ENCODE measurements around the gene ABCC12.

The ABCC12 gene

GRCh38 chr16:48114410-48114809 lies 41.4 kb downstream of the ABCC12 start:
- Histone ChIP-seq H4K12ac (ENCODE audit: low read depth, low read length) (no peak overlapping the region), H3K14ac (ENCODE audit: low read length) (no peak overlapping the region), H3K9ac (ENCODE audit: low read length) (no peak overlapping the region), H3K79me1 (ENCODE audit: low read length) (no peaks in the 10 kb centered on the region), H3K23ac (ENCODE audit: low read length) (no peak overlapping the region), H3K36me3 (ENCODE audit: control insufficient read depth in 1 of 2, insufficient read depth in 2 of 2, low read length in 2 of 2) (no peaks in the 10 kb centered on the region), H3K4ac (ENCODE audit: low read depth, low read length) (no peak overlapping the region), H3K9me3 (ENCODE audit: insufficient read depth, low read depth, low read length) (no peaks in the 10 kb centered on the region), H3K18ac (ENCODE audit: low read length) (no peak overlapping the region), H3K79me2 (ENCODE audit: control insufficient read depth, insufficient read depth, low read length, poor library complexity) (no peaks in the 10 kb centered on the region), H2AFZ (ENCODE audit: insufficient read depth, low read length, poor library complexity) (no peak overlapping the region), H3K27me3 (ENCODE audit: insufficient read depth, low read length) (no peaks in the 10 kb centered on the region), H2AK5ac (ENCODE audit: low read length) (no peak overlapping the region), H2BK12ac (ENCODE audit: low read length) (no peak overlapping the region), H3K4me3 (ENCODE audit: low read depth, low read length) (no peak overlapping the region), H3K27ac (ENCODE audit: low read depth, low read length) (no peak overlapping the region), H3K4me2 (ENCODE audit: low read length) (no peak overlapping the region), H2BK120ac (ENCODE audit: insufficient read depth, low read length, poor library complexity) (no peak overlapping the region), H4K8ac (ENCODE audit: low read depth, low read length) (no peak overlapping the region), H2BK5ac (ENCODE audit: low read depth, low read length, poor library complexity) (no peak overlapping the region), H4K91ac (ENCODE audit: low read depth, low read length) (no peak overlapping the region), H3K4me1 (ENCODE audit: control insufficient read depth in 1 of 2, insufficient read depth in 2 of 2, low read length in 2 of 2) (no peaks in the 10 kb centered on the region)
- no peak for DNase-seq
- WGBS (ENCODE audit: extremely low coverage, insufficient coverage, insufficient read length), result no CpG with 5 or more reads among the region's 7 CpGs

GRCh38 chr16:48113471-48113870 lies 42.3 kb downstream of the ABCC12 start:
- Histone ChIP-seq H3K4ac (ENCODE audit: low read depth, low read length) (no peak overlapping the region), H3K14ac (ENCODE audit: low read length) (no peak overlapping the region), H3K79me2 (ENCODE audit: control insufficient read depth, insufficient read depth, low read length, poor library complexity) (no peaks in the 10 kb centered on the region), H3K4me2 (ENCODE audit: low read length) (no peak overlapping the region), H3K79me1 (ENCODE audit: low read length) (no peaks in the 10 kb centered on the region), H3K9ac (ENCODE audit: low read length) (no peak overlapping the region), H2BK12ac (ENCODE audit: low read length) (no peak overlapping the region), H3K27ac (ENCODE audit: low read depth, low read length) (no peak overlapping the region), H3K23ac (ENCODE audit: low read length) (no peak overlapping the region), H4K8ac (ENCODE audit: low read depth, low read length) (no peak overlapping the region), H4K91ac (ENCODE audit: low read depth, low read length) (no peak overlapping the region), H2BK5ac (ENCODE audit: low read depth, low read length, poor library complexity) (no peak overlapping the region), H3K27me3 (ENCODE audit: insufficient read depth, low read length) (no peaks in the 10 kb centered on the region), H3K36me3 (ENCODE audit: control insufficient read depth in 1 of 2, insufficient read depth in 2 of 2, low read length in 2 of 2) (no peaks in the 10 kb centered on the region), H3K9me3 (ENCODE audit: insufficient read depth, low read depth, low read length) (no peaks in the 10 kb centered on the region), H2AK5ac (ENCODE audit: low read length) (no peak overlapping the region), H3K18ac (ENCODE audit: low read length) (no peak overlapping the region), H2AFZ (ENCODE audit: insufficient read depth, low read length, poor library complexity) (no peak overlapping the region), H3K4me1 (ENCODE audit: control insufficient read depth in 1 of 2, insufficient read depth in 2 of 2, low read length in 2 of 2) (no peaks in the 10 kb centered on the region), H3K4me3 (ENCODE audit: low read depth, low read length) (no peak overlapping the region), H2BK120ac (ENCODE audit: insufficient read depth, low read length, poor library complexity) (no peak overlapping the region), H4K12ac (ENCODE audit: low read depth, low read length) (no peak overlapping the region)
- no CpG with 5 or more reads among the region's 7 CpGs for WGBS (ENCODE audit: extremely low coverage, insufficient coverage, insufficient read length)
- DNase-seq, result peak in 1 of 2 donors; percentile 27

- no peak overlapping the region for H2AK5ac ChIP-seq (ENCODE audit: low read length)
- DNase-seq, result no peak
- H4K8ac ChIP-seq (ENCODE audit: low read depth, low read length), result no peak overlapping the region
Observed at GRCh38 chr16:48113001-48113400, 42.8 kb downstream of the ABCC12 start.

GRCh38 chr16:48112600-48112999 lies 43.2 kb downstream of the ABCC12 start:
- DNase-seq, result no peak
- Histone ChIP-seq H3K4me1 (ENCODE audit: control insufficient read depth in 1 of 2, insufficient read depth in 2 of 2, low read length in 2 of 2) (no peaks in the 10 kb centered on the region), H3K14ac (ENCODE audit: low read length) (no peak overlapping the region), H3K79me2 (ENCODE audit: control insufficient read depth, insufficient read depth, low read length, poor library complexity) (no peaks in the 10 kb centered on the region), H3K9ac (ENCODE audit: low read length) (no peak overlapping the region), H3K9me3 (ENCODE audit: insufficient read depth, low read depth, low read length) (no peaks in the 10 kb centered on the region), H3K36me3 (ENCODE audit: control insufficient read depth in 1 of 2, insufficient read depth in 2 of 2, low read length in 2 of 2) (no peaks in the 10 kb centered on the region), H3K4ac (ENCODE audit: low read depth, low read length) (no peak overlapping the region), H2BK12ac (ENCODE audit: low read length) (no peak overlapping the region), H3K79me1 (ENCODE audit: low read length) (no peaks in the 10 kb centered on the region), H3K23ac (ENCODE audit: low read length) (no peak overlapping the region), H2BK120ac (ENCODE audit: insufficient read depth, low read length, poor library complexity) (no peak overlapping the region), H4K12ac (ENCODE audit: low read depth, low read length) (no peak overlapping the region), H3K27ac (ENCODE audit: low read depth, low read length) (no peak overlapping the region), H4K91ac (ENCODE audit: low read depth, low read length) (no peak overlapping the region), H4K8ac (ENCODE audit: low read depth, low read length) (no peak overlapping the region), H2AFZ (ENCODE audit: insufficient read depth, low read length, poor library complexity) (no peak overlapping the region), H3K27me3 (ENCODE audit: insufficient read depth, low read length) (no peaks in the 10 kb centered on the region), H3K4me2 (ENCODE audit: low read length) (no peak overlapping the region), H2AK5ac (ENCODE audit: low read length) (no peak overlapping the region), H3K18ac (ENCODE audit: low read length) (no peak overlapping the region), H2BK5ac (ENCODE audit: low read depth, low read length, poor library complexity) (no peak overlapping the region), H3K4me3 (ENCODE audit: low read depth, low read length) (no peak overlapping the region)
- WGBS (ENCODE audit: extremely low coverage, insufficient coverage, insufficient read length), result no CpG with 5 or more reads among the region's 3 CpGs

More at GRCh38 chr16:48113001-48113400, 42.8 kb downstream of the ABCC12 start:
- H3K79me1 ChIP-seq (ENCODE audit: low read length), result no peaks in the 10 kb centered on the region
- no peak overlapping the region for H3K9ac ChIP-seq (ENCODE audit: low read length)
- H3K79me2 ChIP-seq (ENCODE audit: control insufficient read depth, insufficient read depth, low read length, poor library complexity), result no peaks in the 10 kb centered on the region
- H3K4me2 ChIP-seq (ENCODE audit: low read length), result no peak overlapping the region
- no peak overlapping the region for H2BK5ac ChIP-seq (ENCODE audit: low read depth, low read length, poor library complexity)
- H3K36me3 ChIP-seq (ENCODE audit: control insufficient read depth in 1 of 2, insufficient read depth in 2 of 2, low read length in 2 of 2), result no peaks in the 10 kb centered on the region
- no peak overlapping the region for H4K91ac ChIP-seq (ENCODE audit: low read depth, low read length)
- H3K14ac ChIP-seq (ENCODE audit: low read length), result no peak overlapping the region
- H2BK120ac ChIP-seq (ENCODE audit: insufficient read depth, low read length, poor library complexity), result no peak overlapping the region
- H3K18ac ChIP-seq (ENCODE audit: low read length), result no peak overlapping the region
- no peak overlapping the region for H3K4me3 ChIP-seq (ENCODE audit: low read depth, low read length)
- no peak overlapping the region for H4K12ac ChIP-seq (ENCODE audit: low read depth, low read length)
- H2BK12ac ChIP-seq (ENCODE audit: low read length), result no peak overlapping the region
- H3K27ac ChIP-seq (ENCODE audit: low read depth, low read length), result no peak overlapping the region
- no peaks in the 10 kb centered on the region for H3K4me1 ChIP-seq (ENCODE audit: control insufficient read depth in 1 of 2, insufficient read depth in 2 of 2, low read length in 2 of 2)
- no peak overlapping the region for H3K4ac ChIP-seq (ENCODE audit: low read depth, low read length)
- no CpG with 5 or more reads among the region's 6 CpGs for WGBS (ENCODE audit: extremely low coverage, insufficient coverage, insufficient read length)
- H3K27me3 ChIP-seq (ENCODE audit: insufficient read depth, low read length), result no peaks in the 10 kb centered on the region
- no peaks in the 10 kb centered on the region for H3K9me3 ChIP-seq (ENCODE audit: insufficient read depth, low read depth, low read length)
- no peak overlapping the region for H2AFZ ChIP-seq (ENCODE audit: insufficient read depth, low read length, poor library complexity)
- H3K23ac ChIP-seq (ENCODE audit: low read length), result no peak overlapping the region

All from trophoblast cell (in vitro differentiated cells and primary cell).